GM10266 (cell line): Measurements from ENCODE around the gene DMWD.

Experiments
- DNase-seq: peaks from one replicate; pipeline ENCODE4 v3.0.0; 2012; ENCODE audit errors: extremely low spot score
- TF ChIP-seq, protein P1 (sequence below): IDR thresholded peaks from 2 replicates; pipeline ENCODE4 v1.5.1; 2012; ENCODE audit warnings: mild to moderate bottlenecking, low read depth; ENCODE audit not compliant: control insufficient read depth, insufficient read depth; ENCODE audit errors: missing control alignments

DMWD gene

DNA sequence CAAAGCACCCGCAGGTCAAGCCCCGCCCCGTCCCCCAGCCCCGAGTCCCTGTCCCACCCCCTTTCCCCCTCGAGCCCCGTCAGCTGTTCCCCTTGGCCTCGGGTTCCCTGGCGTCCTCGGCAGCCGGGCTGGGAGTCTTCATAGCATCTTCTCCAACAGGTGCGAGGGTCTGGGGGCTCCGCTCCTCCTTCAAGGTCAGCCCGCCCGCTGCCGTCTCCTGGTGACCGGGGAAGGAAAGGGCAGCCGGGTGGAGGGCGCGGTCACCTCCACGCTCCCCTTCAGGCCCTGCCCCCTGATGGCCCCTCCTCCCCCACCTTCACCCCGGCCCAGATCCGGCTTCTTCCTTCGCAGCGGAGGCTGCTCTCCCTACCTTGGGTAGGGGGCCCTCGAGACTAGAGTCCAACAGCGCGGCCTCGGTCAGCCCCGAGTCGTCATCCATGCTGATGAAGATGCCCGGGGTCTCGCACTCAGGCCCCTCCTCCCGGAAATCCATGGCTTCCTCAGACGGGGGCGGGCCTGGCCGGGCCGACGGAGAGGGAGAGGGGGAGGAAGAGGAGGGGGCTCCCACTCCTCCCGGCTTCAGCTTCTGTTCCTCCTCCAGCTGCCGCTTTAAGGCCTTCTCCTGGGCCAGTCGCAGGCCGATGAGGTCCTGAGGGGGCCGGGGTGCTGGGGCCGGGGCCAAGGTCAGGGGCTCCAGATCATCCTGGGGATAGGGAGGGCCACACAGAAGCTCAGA, 23.0 kb upstream of the DMWD start:
- no peak for DNase-seq
- TF ChIP-seq, protein P1, sequence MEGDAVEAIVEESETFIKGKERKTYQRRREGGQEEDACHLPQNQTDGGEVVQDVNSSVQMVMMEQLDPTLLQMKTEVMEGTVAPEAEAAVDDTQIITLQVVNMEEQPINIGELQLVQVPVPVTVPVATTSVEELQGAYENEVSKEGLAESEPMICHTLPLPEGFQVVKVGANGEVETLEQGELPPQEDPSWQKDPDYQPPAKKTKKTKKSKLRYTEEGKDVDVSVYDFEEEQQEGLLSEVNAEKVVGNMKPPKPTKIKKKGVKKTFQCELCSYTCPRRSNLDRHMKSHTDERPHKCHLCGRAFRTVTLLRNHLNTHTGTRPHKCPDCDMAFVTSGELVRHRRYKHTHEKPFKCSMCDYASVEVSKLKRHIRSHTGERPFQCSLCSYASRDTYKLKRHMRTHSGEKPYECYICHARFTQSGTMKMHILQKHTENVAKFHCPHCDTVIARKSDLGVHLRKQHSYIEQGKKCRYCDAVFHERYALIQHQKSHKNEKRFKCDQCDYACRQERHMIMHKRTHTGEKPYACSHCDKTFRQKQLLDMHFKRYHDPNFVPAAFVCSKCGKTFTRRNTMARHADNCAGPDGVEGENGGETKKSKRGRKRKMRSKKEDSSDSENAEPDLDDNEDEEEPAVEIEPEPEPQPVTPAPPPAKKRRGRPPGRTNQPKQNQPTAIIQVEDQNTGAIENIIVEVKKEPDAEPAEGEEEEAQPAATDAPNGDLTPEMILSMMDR, result no peak

GRCh38 chr19:45814851-45815480, 22.3 kb upstream of the DMWD start, which contains the start of gene RSPH6A:
Gene RSPH6A (minus strand): TSS chr19:45815308. CDS start chr19:45815176, 132 bp downstream.
- TF ChIP-seq, protein P1, result no peak
- DNase-seq, result no peak

GRCh38 chr19:45814166-45814780, 21.6 kb upstream of the DMWD start:
- TF ChIP-seq, protein P1, result no peak

GRCh38 chr19:45812297-45812696, 19.7 kb upstream of the DMWD start:
- TF ChIP-seq, protein P1, result no peak
- DNase-seq, result no peak

More at GRCh38 chr19:45814166-45814780, 21.6 kb upstream of the DMWD start:
- DNase-seq, result no peak

DNA sequence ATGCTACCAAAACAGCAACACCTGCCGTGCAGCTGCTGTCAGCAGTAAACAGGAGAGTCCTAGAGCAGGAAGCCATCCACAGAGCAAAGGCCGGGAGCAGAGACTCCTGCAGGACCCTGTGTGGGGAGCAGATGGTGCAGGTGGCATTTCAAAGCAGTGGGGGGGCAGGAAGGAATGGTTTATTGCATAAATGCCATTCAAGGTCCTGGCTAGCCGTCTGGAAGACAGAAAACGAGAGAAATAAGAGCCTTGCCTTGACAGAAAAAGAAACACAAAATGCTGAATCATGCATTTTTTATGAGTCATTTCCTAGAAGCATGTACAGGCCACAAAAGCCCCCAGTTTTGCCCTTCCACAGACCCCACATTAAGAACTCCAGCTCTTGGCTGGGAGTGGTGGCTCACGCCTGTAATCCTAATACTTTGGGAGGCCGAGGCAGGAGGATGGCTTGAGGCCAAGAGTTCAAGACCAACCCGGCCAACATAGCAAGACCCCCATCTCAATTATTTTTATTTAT, 17.1 kb upstream of the DMWD start:
- TF ChIP-seq, protein P1, result no peak
- no peak for DNase-seq

GRCh38 chr19:45805719-45806118, 13.1 kb upstream of the DMWD start:
- TF ChIP-seq, protein P1, result no peak

GRCh38 chr19:45804959-45805230, 12.2 kb upstream of the DMWD start:
- TF ChIP-seq, protein P1, result no peak
- no peak for DNase-seq

More at GRCh38 chr19:45805719-45806118, 13.1 kb upstream of the DMWD start:
- DNase-seq, result no peak
